Fibroblast of peridontal ligament (primary cell): ENCODE data around the gene LRPPRC.

Experiments
- DNase-seq: peaks from one replicate; pipeline ENCODE4 v3.0.0-alpha.2; 2010; ENCODE audit errors: extremely low read depth

Gene LRPPRC

DNA sequence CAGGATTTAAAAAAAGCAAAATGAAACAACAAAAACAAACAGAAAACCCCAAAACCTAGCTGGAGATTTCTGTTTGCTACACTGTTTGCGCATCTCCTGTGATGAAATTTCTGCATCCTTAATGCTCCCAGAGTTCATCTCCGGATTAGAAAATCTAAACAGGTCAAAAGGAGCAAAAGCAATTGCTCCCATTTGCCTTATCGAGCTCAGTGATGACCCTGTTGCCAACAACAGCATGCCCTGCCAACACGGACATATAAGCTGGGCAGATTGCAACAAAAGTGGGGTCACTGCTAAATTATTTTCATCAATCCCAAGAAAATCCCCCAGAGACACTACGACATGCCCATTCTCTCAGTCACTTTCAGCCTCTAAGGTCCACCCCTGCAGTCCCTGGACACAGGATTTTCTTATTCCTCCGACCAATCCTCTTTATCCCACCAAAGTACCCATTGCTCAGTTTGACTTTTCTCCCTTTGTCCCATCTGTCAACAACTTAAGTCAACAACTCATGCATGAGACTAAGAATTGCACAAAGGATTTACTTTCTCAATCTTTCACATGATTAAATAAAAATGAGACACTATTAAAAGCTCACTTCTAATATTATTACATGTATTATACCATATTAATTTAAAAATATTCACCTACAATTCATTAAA lies 89.2 kb downstream of the LRPPRC start:
- no peak for DNase-seq

DNA sequence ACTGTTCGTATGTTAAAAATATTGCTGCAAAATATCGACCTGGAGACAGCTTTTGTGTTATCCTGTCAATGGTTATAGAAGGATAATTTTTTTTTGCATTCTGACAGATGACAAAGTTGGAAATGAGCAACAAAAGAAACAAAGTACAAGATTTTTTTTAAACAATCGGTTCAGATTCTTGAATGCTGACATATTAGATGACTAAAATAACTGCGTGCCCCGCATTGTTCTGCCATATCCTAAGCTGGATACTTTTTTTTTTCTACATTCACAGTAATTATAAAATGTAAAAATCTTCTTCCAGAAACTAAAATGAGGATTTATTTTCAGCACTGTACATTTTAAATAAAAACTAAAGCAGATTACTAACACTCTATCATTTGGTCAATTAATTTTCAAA lies 89.9 kb downstream of the LRPPRC start:
- DNase-seq = no peak

DNA sequence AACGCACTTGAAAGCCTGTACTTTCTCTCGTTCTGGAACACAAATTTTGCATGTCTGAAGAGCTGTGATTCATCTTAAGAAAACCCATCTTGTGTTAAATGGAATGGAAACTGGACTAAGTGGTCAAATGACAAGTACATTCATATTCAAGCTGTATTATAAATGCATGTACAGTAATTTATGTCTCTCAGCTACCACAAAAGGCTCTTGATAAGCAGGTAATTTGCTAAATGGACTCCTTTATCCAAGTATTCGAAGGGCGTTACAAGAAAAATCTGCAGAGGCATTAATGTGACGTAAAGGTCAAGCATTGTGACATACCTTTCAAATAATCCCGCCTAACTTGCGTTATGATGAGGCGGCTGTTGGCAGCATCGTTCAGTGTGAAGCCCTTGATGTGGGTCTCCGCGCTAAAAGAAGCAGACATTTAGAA lies 90.4 kb downstream of the LRPPRC start:
- DNase-seq = no peak

DNA sequence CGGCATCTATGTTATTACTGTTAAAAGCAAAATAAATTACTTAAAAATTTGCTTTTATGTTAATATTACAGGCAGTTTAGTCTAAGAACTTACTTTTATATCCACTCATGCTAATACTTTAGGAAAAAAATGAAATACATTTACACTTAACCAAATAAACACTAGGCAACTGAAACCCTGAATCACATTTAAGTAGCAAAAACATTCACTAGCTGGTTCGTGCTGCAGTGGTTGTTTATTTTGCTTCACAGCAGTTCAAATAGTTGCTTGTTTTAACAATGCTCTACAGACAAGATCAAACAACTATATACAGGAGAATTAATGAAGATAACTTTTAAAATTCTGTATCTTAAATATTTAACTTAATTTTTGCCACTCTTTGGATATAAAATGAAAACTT lies 96.2 kb downstream of the LRPPRC start:
- DNase-seq = no peak

DNA sequence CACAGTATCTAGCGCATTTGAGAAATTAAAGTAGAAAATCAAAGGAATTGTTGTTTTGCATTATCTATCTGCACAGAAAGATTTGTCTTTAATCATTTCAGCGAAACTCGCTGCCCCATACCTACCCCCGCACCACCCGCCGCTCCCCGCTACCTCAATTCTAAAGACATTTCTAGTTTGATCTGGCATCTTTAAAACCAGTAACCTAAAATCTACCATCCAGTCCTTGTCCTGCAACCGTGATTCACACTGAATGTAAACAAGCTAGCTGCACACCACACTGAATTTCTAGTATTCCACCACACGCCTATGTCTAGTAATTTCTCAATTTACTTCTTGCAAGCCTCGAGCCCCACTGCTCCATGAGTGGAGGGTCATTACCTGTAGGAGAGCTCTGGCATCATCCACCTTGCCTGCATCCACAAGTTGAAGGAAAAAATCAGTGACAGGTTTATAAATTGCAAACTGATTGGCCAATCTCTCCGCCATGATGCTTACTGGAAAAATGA lies 96.9 kb downstream of the LRPPRC start:
- DNase-seq = no peak

DNA sequence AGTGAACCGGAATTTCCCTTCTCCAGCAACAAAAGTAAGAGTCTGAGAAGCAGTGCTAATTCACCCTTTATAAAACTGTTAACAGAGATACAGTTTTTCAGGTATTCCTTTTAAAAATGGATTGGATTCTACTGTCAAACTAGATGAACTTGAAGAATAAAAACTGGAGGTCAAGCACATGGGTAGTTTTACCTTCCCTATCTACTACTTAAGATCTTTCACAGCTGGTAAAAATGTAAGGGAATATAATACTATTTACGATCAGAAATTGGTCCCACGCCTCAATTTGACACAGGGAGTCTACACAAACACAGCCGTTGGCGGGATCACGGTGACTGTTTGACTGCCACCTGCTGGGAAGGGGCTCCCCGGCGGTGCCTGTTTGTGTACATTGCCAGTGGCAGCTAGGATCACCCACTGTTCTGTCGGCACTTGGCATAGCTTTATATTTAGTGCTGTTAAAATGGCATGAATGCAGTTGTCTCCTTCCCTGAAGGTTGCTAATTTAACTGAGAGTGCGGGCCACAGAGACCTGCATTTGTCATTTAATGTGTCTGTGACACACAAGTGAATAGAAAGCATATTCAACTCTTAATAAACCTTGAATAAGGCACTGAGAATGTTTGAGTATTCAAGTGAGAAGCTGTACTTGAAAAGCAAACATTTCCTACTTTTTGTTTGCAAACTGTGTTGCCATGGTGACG lies 97.5 kb downstream of the LRPPRC start:
- DNase-seq = no peak

DNA sequence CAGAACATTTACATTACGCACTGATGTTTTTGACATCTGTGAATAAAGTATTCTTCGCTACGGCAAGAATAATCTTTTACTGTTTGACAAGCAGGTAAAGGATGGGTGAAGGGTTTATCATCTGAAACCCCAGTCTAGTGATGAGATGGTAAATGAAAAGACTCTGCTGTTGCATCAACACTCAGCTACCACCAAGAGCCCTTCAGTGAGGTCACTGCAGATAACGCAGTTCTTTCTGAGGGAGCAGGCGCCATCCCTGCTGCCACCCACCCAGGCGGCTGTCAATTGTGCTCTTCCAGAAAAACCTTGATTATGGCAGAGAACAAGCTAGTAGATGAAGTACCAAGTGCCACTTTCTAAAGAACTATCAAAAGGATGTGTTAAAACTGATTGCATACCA lies 98.3 kb downstream of the LRPPRC start:
- no peak for DNase-seq

DNA sequence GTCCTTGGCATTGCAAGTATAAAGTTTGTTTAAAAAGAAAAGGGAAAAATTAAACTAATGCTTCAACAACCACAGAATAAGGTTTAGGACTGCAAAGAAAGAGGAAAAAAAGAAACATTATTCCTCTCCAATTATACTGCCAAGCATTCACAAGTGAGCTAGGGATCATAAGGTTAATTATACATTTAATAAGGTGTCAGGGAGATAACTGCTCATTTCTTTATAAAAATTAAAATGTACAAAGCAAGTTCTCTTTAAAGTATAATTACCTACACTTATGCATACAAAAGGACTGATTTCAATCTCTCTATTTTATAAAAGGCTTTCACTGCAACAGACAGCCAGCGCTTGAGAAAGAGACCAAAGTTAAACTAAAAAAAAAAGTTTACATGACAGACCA lies 98.9 kb downstream of the LRPPRC start:
- no peak for DNase-seq

DNA sequence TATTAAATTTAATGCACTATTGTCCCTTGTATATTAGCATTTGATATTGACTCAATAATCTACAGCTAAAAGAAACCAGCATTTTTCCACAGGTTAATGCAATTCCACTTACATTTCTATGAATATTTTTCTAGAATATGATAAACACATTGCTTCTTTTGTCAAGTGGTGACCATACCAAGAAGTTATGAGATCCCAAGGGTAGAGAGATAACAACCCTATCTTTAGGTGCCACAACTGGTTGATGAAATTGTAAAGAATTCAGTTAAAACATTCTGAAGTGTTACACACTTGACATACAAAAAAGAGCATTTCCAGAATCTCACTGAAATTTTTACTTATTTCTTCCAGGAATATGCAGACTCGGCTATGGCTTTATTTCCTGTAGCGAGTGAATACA lies 101.0 kb downstream of the LRPPRC start:
- no peak for DNase-seq

DNA sequence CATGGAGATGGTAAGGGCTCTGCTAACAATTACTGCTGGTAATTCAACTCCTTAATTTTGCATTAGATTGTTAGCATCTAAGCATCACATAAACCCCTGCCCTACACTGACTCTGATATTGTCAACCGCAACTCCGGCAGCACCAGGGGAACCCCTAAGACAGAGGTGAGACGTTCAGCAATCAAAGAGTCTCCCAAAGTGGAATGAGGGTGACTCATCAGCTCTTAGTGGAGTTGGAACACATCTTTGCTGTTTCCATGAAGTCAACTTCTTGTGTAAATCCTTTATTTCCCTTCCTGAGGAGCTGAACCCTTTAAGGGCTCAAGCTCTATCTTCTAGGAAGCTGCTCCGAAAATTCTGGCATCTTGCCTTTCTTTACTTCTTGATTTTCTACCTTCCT lies 104.9 kb downstream of the LRPPRC start:
- DNase-seq = peak; percentile 68

DNA sequence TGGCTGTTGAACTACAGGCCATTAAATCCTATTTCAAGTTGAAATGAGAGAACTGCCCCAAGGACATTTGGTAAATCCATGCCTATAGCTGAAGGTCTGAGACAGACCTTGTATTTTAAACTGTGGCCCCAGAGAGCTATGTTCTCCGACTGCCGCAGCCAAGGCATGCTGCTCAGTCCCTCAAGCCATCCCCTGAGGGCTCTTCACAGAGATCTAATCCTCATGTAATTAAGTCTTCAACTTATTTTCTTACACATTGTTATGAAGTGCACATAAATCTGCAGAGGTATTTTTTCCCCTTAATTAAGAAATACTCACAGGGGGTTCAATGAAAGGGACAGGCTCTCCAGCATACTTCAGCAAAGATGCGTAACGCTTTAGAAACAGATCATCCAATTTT lies 106.4 kb downstream of the LRPPRC start:
- DNase-seq = no peak

DNA sequence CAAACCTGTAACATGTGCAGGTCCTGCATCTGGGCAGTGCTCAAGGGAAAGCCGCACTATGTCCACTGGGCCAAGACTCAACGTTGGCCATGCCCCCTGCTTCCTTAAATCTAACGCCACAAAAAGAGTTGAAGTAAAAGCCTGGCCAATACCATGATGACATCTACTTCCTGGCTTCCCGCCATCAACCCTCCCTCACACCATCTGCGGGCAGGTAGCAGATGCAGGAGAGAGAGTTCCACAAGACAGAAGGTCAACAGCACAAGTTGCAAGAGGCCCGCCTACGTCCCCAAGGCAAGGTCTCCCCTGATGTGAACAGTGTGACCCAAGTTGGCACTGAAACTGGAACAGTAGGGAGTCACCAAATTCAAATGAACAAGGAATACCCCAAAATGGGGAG lies 108.6 kb downstream of the LRPPRC start:
- no peak for DNase-seq

DNA sequence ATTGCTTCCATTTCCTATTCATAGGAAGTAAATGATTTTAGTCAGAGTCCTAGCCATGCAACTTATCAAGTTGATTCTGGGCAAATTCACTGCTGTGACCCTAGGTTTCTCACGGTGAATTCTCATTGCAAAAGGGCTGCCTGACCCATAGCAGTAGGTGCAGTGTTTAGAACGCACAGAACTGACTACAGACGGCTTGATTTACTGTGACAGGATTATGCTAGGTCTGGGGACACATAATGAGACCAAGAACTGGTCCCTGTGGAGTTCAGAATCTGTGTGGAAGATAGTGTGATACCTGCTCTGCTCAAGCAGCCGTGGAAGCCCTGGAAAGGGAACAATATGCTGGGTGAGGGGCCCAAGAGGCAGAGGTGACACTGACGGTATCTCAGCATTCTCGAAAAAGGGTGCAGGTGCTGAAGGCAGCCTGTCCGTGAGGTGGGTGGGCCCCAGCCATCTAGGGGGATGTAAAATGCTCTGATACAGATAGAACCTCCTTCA lies 110.6 kb downstream of the LRPPRC start:
- no peak for DNase-seq

DNA sequence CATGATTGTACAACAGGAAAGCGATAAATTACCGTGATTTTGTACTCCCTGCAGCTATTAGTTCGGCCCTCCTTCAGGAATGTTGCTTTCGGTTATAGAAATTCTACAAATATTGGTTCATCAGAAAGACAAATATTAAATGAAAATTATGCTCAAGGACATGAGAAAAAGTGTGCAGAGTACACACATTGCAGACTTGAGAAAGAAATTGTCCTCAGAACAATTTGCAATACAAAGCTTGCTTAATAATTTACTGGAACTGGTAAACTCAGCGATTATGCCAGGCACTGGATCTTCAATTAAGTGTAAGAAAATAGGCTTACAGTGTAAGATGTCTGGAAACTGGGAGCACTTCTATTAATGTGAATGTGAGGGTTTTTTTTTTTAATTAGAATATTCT lies 111.1 kb downstream of the LRPPRC start:
- no peak for DNase-seq

DNA sequence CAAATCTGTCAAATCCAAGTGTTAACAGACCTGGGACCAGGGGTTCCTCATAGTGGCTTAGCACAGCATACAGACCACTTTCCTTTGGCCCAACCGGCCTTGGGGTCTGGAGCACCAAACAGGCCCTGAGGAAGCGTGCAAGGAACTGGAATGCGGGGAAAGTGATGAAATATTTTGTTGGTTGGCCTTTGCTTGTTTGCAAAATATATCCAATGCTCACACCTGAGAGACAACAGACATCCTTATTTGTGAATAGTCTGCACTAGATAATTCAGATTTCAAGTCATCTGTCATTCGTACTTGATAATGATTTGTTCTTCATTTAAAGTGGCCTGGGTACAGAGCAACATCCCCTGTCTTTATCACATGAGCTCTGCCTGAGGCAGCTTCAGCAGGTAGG lies 113.5 kb downstream of the LRPPRC start:
- DNase-seq = no peak

DNA sequence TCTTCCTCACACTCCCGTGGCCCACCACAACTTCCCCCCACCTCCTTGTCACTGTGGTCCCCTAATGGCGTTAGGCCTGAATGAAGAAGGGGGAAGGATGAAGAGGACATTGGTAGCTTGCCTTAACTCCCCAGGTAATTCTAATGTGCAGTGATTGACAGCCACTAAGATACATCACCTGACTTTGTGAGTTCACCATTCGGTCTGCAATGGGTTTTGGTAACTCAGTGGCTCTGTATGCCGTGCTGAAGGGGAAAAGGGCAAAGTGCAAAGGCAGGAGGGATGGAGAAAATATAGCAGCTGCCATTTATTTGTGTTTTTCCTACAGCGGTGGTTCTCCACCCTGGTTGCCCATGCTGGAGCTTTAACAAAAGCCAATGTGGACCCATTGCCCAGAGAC lies 114.8 kb downstream of the LRPPRC start:
- DNase-seq = no peak

DNA sequence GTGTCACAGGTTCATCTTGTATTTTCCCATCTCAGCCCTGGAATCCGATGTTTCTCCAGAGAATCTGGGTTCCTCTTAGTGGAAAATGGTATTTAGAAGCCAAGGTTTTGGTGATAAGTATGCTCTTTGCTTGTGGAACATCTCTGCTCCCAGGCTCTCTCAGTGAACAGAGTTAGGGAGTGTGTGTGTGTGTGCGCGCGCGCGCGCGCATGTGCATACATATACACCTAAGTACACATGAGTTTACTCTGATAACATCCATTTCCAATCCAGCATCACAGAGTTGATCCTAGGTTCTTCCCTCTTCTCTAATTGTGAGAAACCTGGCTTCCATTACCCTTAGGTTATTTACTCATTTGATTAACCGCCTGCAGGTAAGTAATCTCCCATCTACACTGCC lies 115.3 kb downstream of the LRPPRC start:
- no peak for DNase-seq

DNA sequence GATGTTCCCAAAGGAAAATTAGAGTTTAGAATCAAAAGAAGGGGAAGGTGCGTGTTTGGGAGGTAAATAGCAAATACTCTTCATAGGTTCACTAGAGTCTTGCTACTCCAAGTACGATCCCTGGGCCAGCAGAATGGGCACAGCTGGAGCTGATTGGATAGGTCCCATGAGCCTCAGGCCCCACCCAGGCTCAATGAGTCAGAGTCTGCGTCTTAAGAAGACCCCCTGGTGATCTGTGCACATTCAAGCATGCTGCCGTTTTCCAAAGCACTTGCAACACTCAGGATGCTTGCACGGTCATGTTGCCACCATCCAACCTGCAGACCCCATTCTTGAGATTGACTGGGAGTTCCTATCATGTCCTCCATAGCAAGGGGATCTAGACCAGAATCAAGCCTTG lies 116.5 kb downstream of the LRPPRC start:
- no peak for DNase-seq

DNA sequence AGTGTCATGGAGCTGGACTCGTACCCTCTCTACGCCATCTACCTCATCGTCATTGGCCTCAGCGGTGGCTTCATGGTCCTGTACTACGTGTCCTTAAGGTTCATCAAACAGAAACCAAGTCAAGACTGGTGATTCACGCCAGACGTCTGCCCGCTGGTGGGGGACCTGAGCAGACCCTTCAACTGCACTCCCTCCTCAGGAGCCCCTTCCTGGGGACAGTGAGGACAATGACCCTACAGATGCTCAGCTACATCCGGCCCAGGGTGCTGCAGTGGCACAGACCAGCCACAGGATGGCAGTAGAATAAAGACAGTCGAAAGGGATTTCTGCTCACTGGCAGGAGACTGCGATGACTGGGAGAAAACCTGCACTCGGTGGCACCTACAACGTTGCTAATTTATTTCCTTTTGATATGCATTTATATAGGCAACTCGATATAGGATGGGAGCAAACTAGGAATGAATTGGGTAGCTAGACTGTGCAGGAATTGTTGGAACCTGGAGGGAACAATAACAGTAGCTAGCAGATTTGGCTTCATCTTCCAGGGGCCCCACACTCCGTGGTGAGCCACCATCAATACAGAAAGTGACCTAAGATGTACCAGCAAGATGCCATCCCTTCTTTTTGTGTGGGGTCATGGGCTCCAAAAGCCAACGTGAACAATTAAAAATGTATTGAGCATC lies 117.9 kb downstream of the LRPPRC start:
- DNase-seq = peak; percentile 58

DNA sequence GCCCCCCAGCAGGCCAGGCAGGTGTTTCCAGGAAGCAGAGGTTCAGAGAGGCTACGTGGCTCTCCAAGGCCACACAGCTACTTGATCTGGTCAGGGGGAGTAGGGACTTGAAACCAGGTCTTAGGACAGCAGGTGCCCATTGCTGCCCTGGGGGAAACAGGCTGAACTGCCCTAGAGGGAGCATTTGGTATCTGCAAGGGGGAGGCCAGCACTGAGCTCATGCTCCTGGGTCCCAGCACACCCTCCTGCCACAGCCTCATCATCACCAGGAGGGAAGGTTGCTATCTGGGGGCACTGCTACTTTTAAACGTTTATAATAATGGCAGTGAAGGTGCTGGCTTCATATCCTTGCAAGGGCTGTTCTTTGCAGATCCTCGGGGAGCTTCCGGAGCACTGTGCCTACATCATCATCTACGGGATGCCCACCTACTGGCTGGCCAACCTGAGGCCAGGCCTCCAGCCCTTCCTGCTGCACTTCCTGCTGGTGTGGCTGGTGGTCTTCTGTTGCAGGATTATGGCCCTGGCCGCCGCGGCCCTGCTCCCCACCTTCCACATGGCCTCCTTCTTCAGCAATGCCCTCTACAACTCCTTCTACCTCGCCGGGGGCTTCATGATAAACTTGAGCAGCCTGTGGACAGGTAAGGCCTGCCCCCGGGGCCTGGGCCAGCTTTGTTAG lies 120.9 kb downstream of the LRPPRC start:
- no peak for DNase-seq

DNA sequence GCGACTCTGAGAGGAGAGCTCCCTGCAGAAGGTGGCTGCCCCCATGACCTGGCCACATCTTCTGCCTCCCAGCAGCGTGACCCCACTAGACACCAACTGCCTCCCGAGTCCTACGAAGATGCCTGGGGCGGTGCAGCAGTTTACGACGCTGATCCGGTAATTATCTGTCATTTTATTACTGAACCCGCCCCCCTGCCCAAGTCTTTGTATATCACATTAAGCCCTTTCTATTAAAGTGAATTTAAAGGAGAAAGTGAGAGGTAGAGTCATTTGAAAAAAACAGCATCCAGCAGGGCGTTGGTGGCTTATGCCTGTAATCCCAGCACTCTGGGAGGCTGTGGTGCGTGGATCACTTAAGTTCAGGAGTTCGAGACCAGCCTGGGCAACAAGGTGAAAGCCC lies 123.6 kb downstream of the LRPPRC start:
- DNase-seq = no peak

DNA sequence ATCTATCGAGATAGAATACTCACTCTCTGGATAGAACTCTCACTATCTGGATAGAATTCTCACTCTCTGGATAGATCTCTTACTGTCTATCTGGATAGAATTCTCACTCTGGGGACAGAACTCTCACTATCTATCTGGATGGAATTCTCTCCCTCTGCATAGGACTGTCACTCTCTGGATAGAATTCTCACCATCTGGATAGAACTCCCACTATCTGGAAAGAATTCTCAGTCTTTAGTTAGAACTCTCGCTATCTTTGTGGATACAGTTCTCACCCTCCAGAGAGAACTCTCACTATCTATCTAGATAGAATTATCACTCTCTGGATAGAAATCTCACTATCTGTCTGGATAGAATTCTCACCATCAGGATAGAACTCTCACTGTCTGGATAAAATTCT lies 140.5 kb downstream of the LRPPRC start:
- no peak for DNase-seq
